Measurements from ENCODE around the gene RNASEL. TPM values are rescaled to one million over a fixed set of nuclear protein-coding genes. Genes with fewer than 3 reads are reported as not detected.

The RNASEL gene
- total RNA-seq, 1 experiment from 2014 or later, result 2.9 TPM

DNA sequence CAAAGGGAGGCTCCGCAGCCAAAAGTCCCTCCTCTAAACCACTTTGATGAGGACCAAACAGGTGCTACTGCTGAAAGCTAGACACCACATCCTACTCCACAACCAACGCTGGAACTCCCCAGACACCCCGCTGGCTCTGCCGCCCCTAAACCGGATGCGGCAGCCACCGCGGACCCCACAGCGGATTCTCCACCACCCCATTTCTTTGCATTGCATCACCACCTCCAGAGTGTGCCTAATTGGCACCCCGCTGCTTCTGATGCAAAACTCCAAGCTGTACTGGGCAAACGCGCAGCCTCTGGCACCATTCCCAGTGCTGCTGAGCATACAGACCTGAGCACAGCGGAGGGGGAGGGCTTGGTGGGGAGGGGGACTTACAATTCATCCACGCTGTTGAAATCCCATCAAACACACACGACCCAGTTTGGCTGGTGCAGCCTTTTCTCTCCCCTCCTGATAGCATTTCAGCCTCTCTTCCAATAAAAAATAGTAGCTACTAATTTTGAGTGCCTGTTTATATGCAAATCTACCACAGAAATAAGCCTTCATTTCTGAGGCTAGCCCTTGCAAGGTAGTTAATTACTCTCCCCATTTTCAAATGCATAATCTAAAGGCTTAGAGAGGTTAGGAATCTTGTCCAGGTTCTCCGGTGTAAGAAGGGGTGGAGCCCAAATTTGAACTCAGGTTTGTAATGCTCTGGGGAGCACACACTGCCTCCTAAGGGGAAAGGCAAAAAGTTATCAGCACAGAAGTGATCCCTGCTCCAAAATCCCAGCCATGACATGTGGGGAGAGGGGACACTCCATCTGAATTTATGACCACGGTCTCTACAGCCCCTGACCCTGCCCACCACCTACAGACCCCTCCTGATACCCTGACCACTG is 27.3 kb upstream of the RNASEL start:
- Mint-ChIP-seq H3K27ac (ENCODE audit: unreplicated experiment) (peak overlapping the region; percentile 55), H3K36me3 (ENCODE audit: insufficient read depth, unreplicated experiment) (no peaks in the 10 kb centered on the region), H3K4me1 (ENCODE audit: low read depth, unreplicated experiment) (peaks cover 17% of the 10 kb centered on the region), H3K9me3 (ENCODE audit: unreplicated experiment) (peaks cover 12% of the 10 kb centered on the region), H3K4me3 (ENCODE audit: unreplicated experiment) (no peak overlapping the region), H3K27me3 (ENCODE audit: insufficient read depth, unreplicated experiment) (peaks cover 3% of the 10 kb centered on the region)
- H3K9me3 ChIP-seq, result no peaks in the 10 kb centered on the region
- no peaks in the 10 kb centered on the region for H3K27me3 ChIP-seq (replicated peaks; ENCODE audit: control insufficient read depth, insufficient read depth, low read length)
- intact Hi-C loops (cut with micrococcal nuclease; ENCODE audit: unreplicated experiment), result no loop called here
- H3K36me3 ChIP-seq (ENCODE audit: control insufficient read depth, insufficient read depth, low read length), result no peaks in the 10 kb centered on the region
- H3K4me3 ChIP-seq (ENCODE audit: low read depth, low read length), result no peak overlapping the region
- CTCF ChIA-PET, result interaction anchor here (0.7 kb wide), 1 partner anchor 10 kb away, joined by 6 read pairs; no protein-coding TSS in a partner anchor
- no peak for TF ChIP-seq CTCF (IDR thresholded peaks at IDR 0.05; ENCODE audit: insufficient read depth in 1 of 2, low read depth in 1 of 2, low read length in 1 of 2, severe bottlenecking in 1 of 2, unreplicated experiment in 1 of 2)
- POLR2A ChIA-PET, result no interaction called here
- no peaks in the 10 kb centered on the region for H3K4me1 ChIP-seq
- no peak for DNase-seq
- no TSS peak for BruUV-seq (replicated peaks)

DNA sequence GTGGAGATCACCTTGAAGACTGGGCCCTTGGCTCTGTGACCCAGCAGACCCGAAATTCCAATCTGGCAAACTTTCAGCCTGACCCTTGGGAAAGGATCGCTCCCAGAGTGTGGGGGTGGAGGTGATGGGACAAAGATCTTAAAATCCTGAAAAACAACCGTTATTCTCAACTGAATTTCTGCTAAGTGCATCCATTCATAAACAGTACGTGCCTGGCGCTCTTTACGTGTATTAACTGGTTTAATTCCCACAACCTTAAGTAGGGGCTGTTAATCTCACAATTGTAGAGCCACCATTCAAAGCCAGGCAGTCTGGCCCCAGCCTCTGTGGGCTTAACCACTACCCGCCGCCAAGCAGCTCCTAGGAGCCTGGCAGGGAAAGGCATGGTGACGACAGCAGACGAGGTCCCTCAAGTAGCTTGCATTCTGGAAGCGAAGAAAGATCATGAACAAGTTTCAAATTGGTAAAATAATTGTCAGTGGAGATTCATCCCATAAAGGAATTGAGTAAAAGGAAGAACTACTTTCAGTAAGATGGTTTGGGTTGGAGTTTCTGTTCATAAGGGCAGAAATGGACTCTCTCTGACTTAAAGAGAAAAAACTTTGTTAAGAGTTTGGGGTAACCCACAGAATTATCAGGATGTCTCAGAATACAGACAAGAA is 26.5 kb upstream of the RNASEL start:
- Mint-ChIP-seq H3K36me3 (ENCODE audit: insufficient read depth, unreplicated experiment) (no peaks in the 10 kb centered on the region), H3K4me3 (ENCODE audit: unreplicated experiment) (peak overlapping the region; percentile 72), H3K27me3 (ENCODE audit: insufficient read depth, unreplicated experiment) (peaks cover under 1% of the 10 kb centered on the region), H3K4me1 (ENCODE audit: low read depth, unreplicated experiment) (peaks cover 17% of the 10 kb centered on the region), H3K27ac (ENCODE audit: unreplicated experiment) (peak overlapping the region; percentile 55), H3K9me3 (ENCODE audit: unreplicated experiment) (peaks cover 4% of the 10 kb centered on the region)
- Histone ChIP-seq H3K36me3 (ENCODE audit: control insufficient read depth, insufficient read depth, low read length) (no peaks in the 10 kb centered on the region), H3K9me3 (no peaks in the 10 kb centered on the region), H3K4me1 (no peaks in the 10 kb centered on the region), H3K4me3 (ENCODE audit: low read depth, low read length) (no peak overlapping the region), H3K27me3 (replicated peaks; ENCODE audit: control insufficient read depth, insufficient read depth, low read length) (no peaks in the 10 kb centered on the region)
- no TSS peak for BruUV-seq (replicated peaks)
- ChIA-PET POLR2A (no interaction called here), CTCF (no interaction called here)
- intact Hi-C loops (cut with micrococcal nuclease; ENCODE audit: unreplicated experiment), result no loop called here
- TF ChIP-seq CTCF (IDR thresholded peaks at IDR 0.05; ENCODE audit: insufficient read depth in 1 of 2, low read depth in 1 of 2, low read length in 1 of 2, severe bottlenecking in 1 of 2, unreplicated experiment in 1 of 2), result no peak
- no peak for DNase-seq

DNA sequence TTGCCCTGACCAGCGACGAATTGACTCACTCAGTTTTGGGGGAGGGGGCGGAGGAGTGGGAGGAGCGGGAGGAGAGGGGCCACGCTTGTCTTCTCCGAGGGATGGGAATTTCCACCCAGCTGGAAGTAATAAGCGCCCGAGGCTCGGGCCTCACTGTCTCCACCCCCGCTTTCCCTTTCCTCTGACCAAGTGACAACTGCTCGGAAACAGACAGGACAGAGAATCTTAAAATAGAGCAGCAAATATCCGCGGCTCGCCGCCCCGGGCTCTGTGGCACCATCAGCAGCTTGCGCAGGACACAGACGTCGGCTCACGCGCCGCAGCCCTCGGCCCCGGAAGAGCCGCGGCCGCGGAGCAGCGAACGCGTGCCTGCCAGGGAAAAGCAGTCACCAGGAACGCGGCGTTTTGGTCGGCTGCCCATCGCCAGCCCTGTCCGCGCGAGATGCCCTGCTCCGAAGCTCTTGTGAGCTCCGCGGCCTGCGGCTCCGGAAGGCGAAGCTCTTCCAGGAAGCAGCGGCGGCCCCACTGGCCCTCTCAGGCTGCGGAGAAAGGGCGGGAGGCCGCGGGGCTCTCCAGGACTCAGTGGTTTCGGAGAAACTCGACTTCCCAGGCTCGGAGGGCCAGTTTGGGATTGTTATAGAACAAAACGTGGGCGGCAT is 25.9 kb upstream of the RNASEL start:
- Histone ChIP-seq H3K9me3 (no peaks in the 10 kb centered on the region), H3K36me3 (ENCODE audit: control insufficient read depth, insufficient read depth, low read length) (no peaks in the 10 kb centered on the region), H3K4me1 (no peaks in the 10 kb centered on the region), H3K4me3 (ENCODE audit: low read depth, low read length) (peak overlapping the region; percentile 19), H3K27me3 (replicated peaks; ENCODE audit: control insufficient read depth, insufficient read depth, low read length) (no peaks in the 10 kb centered on the region)
- ChIA-PET POLR2A (no interaction called here), CTCF (interaction anchor here (0.7 to 0.9 kb wide), 2 partner anchors 168 to 170 kb away, joined by 3 to 4 read pairs; no protein-coding TSS in a partner anchor)
- no peaks in the 10 kb centered on the region for H3K27me3 Mint-ChIP-seq (ENCODE audit: insufficient read depth, unreplicated experiment)
- TF ChIP-seq CTCF (IDR thresholded peaks at IDR 0.05; ENCODE audit: insufficient read depth in 1 of 2, low read depth in 1 of 2, low read length in 1 of 2, severe bottlenecking in 1 of 2, unreplicated experiment in 1 of 2), result no peak
- H3K36me3 Mint-ChIP-seq (ENCODE audit: insufficient read depth, unreplicated experiment), result no peaks in the 10 kb centered on the region
- H3K4me1 Mint-ChIP-seq (ENCODE audit: low read depth, unreplicated experiment), result peaks cover 17% of the 10 kb centered on the region
- no peak overlapping the region for H3K27ac Mint-ChIP-seq (ENCODE audit: unreplicated experiment)
- BruUV-seq (replicated peaks), result no TSS peak
- peak; percentile 51 to 53 for DNase-seq
- H3K9me3 Mint-ChIP-seq (ENCODE audit: unreplicated experiment), result no peaks in the 10 kb centered on the region
- intact Hi-C loops (cut with micrococcal nuclease; ENCODE audit: unreplicated experiment), result no loop called here
- peak overlapping the region; percentile 72 for H3K4me3 Mint-ChIP-seq (ENCODE audit: unreplicated experiment)
